Medulla oblongata (tissue), 1 donor: ENCODE results near the gene ILKAP.

ENCODE experiments used
- DNase-seq: peaks from one replicate; pipeline ENCODE4 v3.0.0-alpha.2; 2015; ENCODE audit errors: extremely low spot score

ILKAP gene

GRCh38 chr2:238124488-238125126, 78.9 kb downstream of the ILKAP start:
- no peak for DNase-seq

DNA sequence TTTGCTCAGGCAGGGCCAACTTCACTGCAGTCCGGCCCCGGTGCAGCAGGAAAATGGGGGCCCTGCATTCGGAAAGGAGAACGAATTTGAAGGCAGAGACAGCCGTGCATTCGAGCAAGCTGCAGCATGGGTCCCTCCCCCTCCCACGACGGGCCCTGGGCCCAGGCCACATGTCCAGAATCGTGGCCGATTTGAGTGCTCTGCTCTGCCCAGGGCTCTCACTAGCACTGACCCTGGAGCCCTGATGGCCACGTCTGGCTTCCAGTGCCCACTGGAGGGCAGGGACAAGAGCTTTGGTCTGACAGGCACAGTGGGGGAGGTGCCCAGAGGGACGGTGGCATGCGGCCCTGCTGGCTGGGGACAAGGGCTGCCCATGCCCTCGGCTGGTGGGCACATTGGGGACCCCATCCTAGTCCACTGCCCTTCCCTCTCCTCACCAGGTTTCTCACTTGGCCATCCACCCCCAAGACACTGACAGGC, 79.5 kb downstream of the ILKAP start:
- no peak for DNase-seq

GRCh38 chr2:238123218-238123971, 80.1 kb downstream of the ILKAP start:
- DNase-seq = no peak

DNA sequence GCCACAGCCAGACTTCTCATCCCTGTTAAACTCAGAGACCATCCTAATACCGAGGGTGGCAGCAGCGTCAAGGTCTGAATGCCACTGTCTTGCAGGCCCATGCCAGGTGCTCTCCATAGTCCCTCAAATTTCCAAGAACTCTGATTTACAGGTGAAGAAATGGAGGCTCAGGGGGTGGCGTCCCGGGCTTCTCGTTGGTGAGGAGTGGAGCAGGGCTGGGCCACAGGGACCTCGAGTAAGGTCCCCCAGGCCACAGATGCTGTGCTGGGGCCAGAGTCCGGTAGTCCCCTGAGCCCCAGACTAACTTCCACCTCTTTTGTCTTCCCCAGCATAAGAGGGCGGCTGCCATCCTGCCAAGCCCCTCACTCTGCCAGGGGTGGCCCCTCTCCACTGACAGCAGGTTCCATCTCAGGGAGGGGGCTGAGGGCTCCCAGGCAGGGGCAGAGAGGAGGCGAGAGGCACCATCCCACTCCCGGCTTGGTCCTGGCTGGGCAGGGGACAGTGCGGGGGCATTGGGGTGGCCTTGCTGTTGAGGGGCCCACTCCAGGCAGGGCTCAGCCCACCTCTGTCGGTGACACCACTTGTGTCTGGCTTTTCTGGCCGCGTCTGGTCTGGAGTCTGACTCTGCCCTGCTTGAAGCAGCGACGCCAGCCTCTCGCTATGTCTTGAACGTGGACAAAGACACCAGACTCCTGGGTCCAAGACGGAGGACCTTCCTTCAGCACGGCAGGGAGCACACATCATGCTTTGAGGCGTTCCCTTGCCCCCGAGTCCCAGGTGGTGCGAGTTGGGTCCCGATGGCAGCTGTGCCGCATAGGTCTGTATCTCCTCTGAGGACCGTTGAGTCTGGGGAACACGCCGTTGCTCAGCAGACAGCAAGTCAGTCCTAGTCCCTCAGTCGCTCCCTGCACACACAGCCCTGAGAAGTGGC, 80.9 kb downstream of the ILKAP start:
- no peak for DNase-seq

- no peak for DNase-seq
Measured at GRCh38 chr2:238121511-238122286, 81.8 kb downstream of the ILKAP start.

DNA sequence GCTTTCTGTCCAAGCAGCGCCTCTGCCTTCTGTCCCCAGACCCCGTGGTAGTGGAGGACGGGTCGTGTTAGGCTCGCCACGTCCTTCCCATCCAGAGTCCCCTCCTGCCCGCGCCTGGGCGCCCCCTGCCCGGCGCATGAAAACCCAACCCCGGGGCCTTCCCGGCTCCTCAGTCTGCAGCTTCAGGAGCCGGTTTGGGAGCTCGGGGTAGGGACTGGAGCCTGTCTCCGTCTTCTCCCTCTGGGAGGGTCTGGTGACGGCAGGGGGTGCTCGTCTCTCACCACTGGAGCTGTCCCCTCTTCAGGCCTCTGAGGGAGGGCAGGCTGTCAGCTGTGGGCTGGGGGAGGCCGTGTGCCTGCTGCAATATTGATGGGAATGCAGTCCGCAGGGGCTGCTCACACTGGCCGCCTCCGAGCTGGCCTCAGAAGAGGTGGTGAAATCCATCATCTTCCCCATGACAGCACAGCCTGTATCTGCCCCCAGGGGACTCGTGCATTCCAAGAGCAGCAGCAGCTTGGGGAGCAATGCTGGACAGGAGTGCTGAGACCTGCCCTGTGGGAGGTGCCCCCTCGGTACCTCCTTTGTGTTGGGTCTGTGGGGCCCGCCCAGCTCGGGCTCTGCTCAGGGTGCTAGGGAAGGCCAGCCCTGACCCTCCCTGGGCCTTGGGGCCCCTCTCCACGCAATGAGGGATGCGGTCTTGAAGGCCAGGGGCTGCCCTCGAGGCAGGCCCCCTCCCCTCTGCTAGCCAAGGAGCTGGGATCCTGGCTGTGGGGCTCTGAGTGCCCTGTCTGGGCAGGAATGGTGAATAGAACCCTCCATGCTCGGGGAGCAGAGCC, 82.8 kb downstream of the ILKAP start:
- DNase-seq = no peak
